Heart right ventricle (tissue), 16 donors: ENCODE data around the gene MAP3K15. TPM values are rescaled to one million over a fixed set of nuclear protein-coding genes. Genes with fewer than 3 reads are reported as not detected.

Experiments
- ATAC-seq, 8 donors: fragments of 200-7000 bp; cut with Tn5 transposase; one replicate each; pipeline ENCODE4 v1.9.1; 2020; ENCODE audit warnings: mild to moderate bottlenecking in 8 of 8, moderate library complexity in 8 of 8, moderate number of reproducible peaks in 1 of 8
- DNase-seq, 2 donors: peaks; one replicate each; pipeline ENCODE4 v3.0.0-alpha.2; 2020
- H3K27ac ChIP-seq, 10 donors: fragments of 200-600 bp; sonication (generic) in 2 of 10; one replicate each; pipeline versions ENCODE4 v1.5.0 to v1.8.0; 2020 to 2022; ENCODE audit warnings: mild to moderate bottlenecking in 3 of 10
- H3K27me3 ChIP-seq, 7 donors: fragments of 200-600 bp; one replicate each; pipeline ENCODE4 v1.8.0; 2021 to 2022; ENCODE audit warnings: mild to moderate bottlenecking in 2 of 7
- H3K36me3 ChIP-seq, 9 donors: fragments of 200-600 bp; sonication (generic) in 1 of 9; one replicate each; pipeline versions ENCODE4 v1.5.0 to v1.8.0; 2020 to 2022; ENCODE audit warnings: mild to moderate bottlenecking in 2 of 9
- H3K4me1 ChIP-seq, 9 donors: fragments of 200-600 bp; sonication (generic) in 1 of 9; one replicate each; pipeline versions ENCODE4 v1.5.0 to v1.8.0; 2020 to 2022; ENCODE audit warnings: mild to moderate bottlenecking in 4 of 9
- H3K4me3 ChIP-seq, 10 donors: fragments of 200-600 bp; sonication (generic) in 2 of 10; one replicate each; pipeline versions ENCODE4 v1.5.0 to v1.8.0; 2020 to 2022; ENCODE audit warnings: mild to moderate bottlenecking in 7 of 10, moderate library complexity in 2 of 10
- H3K9me3 ChIP-seq, 11 donors: fragments of 200-600 bp in 10 of 11; sonication (generic) in 2 of 11; one replicate each; pipeline versions ENCODE4 v1.5.0 to v1.8.0; 2013 to 2022; ENCODE audit warnings: mild to moderate bottlenecking in 2 of 11, control low read depth in 1 of 11, moderate library complexity in 1 of 11
- WGBS, 2 donors: extraction: QIAGEN DNeasy Blood & Tissue Kit; methylation state at CpG; one replicate each; pipeline ENCODE4 v1.1.7; 2013; ENCODE audit warnings: inconsistent platforms in 1 of 2; 5-methylcytosine and 5-hydroxymethylcytosine counted together
- intact Hi-C, 10 donors: fragments of 100-400 bp; cut with DNase I; formaldehyde crosslinking; loops; one replicate each; pipeline versions ENCODE4 v1.11.1 to v1.14.2; 2022
- polyA plus RNA-seq, 2 donors: library from polyadenylated mRNA; stranded (reverse); fragments of 200-250 nt; gene quantifications; one replicate each; pipeline ENCODE4 v1.2.3, GENCODE V29; 2013
- total RNA-seq, 10 donors: library from RNA; stranded (reverse); fragmentation: NEBNext Ultra II Directional in 3 of 10; extraction: Animal tissue kit (Norgen Biotek cat#: 25700) in 3 of 10; gene quantifications; one replicate each; pipeline versions ENCODE4 v1.2.1 to v1.2.4, GENCODE V29; 2021 to 2023
- TF ChIP-seq, protein P1 (sequence below), 9 donors: fragments of 200-600 bp; sonication (generic) in 2 of 9; IDR thresholded peaks; one replicate each; pipeline versions ENCODE4 v1.5.0 to v1.8.0; 2021 to 2022; ENCODE audit warnings: antibody characterized with exemption in 9 of 9, mild to moderate bottlenecking in 5 of 9, moderate library complexity in 1 of 9
- donor health status: Arrhythmogenic right ventricular cardiomyopathy.
- donor health status: ischemic (EF 13 %, LVEDD 7.1; RV severe dilation, severe dysfunction).
- donor health status: healthy with polysubstance abuse.
- donor health status: DM: no; HTN: yes; CAD: no.
- donor health status: DM: no; HTN: no; CAD: no.
- donor health status: ischemic (EF 25% LVEDD 6.9; RV normal size, moderate dysfunction).
- donor health status: ischemic (EF 25% LVEDD 5.7; RV mildly dilated, moderate dysfunction).
- donor health status: healthy.
- donor health status: DM: yes; HTN: yes; CAD: no.
- donor health status: Ischemic cardiomyopathy.
- donor health status: ischemic (EF 35%, LVEDD 5.7; RV mildly dilated, moderate dysfunction).
- donor health status: nonischemic (EF 11% LVEDD 7.7; RV severe dilation, severe dysfunction).
- donor health status: DM: yes; HTN: yes; CAD: no.
- donor health status: PGD.
- donor health status: ischemic (EF 29% LVEDD 5.4; RV normal size, mild dysfunction).
- donor health status: nonischemic (EF 23%, LVEDD 6.1; RV moderate dilation, normal function).

Gene MAP3K15
- total and polyA plus RNA-seq, 12 donors: 0.13 to 0.23 (median 0.22) TPM; not detected in 9

DNA sequence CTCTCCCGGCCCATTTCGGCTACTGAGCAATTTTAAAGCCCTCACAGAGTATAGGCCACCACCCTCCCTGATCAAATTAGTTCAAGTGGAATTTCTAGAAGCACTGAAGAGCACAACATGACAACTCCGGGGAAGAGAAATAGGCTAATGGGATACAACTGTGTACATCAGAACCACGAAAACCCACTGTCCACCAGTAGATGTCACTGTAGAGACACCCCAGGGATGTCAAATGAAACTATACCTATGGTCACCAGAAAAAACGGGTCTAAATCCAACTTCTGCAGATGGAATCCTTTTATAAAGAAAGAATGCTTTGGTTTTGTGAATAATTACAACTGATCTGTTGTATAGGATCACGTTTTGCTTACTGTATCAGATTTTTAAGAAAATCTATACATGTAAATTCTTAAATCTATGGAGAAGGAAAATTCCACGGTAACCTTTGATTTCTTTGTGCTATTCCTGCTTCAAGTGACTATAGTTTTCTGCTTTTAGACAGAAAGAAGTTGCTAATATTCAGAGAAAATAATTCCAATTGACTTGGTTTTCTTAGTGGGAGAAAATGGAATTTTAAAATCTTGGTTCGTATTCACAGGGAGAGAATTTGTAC lies 29.5 kb upstream of the MAP3K15 start:
- Histone ChIP-seq H3K4me1 (peaks cover 0 to 12% (median 0%) of the 10 kb centered on the region in 9 donors), H3K4me3 (no peak overlapping the region), H3K27me3 (no peaks in the 10 kb centered on the region), H3K9me3 (no peaks in the 10 kb centered on the region), H3K36me3 (peaks cover 0 to 68% (median 0%) of the 10 kb centered on the region in 9 donors), H3K27ac (peak overlapping the region in 2 of 10 donors; percentile 28 to 36)
- TF ChIP-seq, protein P1, sequence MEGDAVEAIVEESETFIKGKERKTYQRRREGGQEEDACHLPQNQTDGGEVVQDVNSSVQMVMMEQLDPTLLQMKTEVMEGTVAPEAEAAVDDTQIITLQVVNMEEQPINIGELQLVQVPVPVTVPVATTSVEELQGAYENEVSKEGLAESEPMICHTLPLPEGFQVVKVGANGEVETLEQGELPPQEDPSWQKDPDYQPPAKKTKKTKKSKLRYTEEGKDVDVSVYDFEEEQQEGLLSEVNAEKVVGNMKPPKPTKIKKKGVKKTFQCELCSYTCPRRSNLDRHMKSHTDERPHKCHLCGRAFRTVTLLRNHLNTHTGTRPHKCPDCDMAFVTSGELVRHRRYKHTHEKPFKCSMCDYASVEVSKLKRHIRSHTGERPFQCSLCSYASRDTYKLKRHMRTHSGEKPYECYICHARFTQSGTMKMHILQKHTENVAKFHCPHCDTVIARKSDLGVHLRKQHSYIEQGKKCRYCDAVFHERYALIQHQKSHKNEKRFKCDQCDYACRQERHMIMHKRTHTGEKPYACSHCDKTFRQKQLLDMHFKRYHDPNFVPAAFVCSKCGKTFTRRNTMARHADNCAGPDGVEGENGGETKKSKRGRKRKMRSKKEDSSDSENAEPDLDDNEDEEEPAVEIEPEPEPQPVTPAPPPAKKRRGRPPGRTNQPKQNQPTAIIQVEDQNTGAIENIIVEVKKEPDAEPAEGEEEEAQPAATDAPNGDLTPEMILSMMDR (IDR thresholded peaks at IDR 0.05): peak in 8 of 9 donors; percentile 15 to 86 (median 68)
- peak; percentile 48 to 93 (median 79) for ATAC-seq
- intact Hi-C loops: loop anchor here in 4 of 10 donors (2.0 to 10.0 kb wide), 3 partner anchors 340 to 344 kb away; partner anchors contain the start of gene SH3KBP1 (in 3 of the 4)
- 37 to 43% methylated on average over 8 of the region's 8 CpGs for WGBS, 2 donors
- DNase-seq: peak in 1 of 2 donors; percentile 22

DNA sequence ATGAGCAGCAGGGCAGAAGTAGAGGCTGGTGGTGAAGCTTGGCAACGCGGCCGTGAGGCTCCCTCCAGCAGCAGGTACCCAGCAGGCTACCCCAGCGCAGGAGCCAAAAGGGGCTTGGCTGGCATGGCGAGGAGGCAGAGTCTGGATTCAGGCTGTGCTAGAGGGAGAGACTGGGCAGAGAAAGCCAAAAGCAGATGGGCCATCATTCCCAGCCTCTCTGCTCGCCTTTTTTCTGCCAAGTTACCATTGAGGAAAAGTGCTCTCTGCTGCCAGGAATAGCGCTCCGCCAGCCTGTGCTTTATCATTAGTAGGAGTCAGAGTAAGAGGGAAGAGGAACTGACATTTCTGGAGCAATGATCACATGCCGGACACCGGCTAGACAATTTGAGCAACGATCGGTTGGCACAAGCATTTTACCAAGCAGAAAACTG lies 28.7 kb upstream of the MAP3K15 start:
- H3K9me3 ChIP-seq: no peaks in the 10 kb centered on the region
- H3K27me3 ChIP-seq: no peaks in the 10 kb centered on the region
- TF ChIP-seq, protein P1 (IDR thresholded peaks at IDR 0.05): no peak
- 42 to 69% methylated on average over 9 to 12 of the region's 12 CpGs for WGBS, 2 donors
- H3K4me1 ChIP-seq: peaks cover 0 to 12% (median 0%) of the 10 kb centered on the region in 9 donors
- peak overlapping the region in 2 of 10 donors; percentile 28 to 36 for H3K27ac ChIP-seq
- intact Hi-C loops: loop anchor here in 4 of 10 donors (2.0 to 10.0 kb wide), 3 partner anchors 341 to 345 kb away; partner anchors contain the start of gene SH3KBP1 (in 3 of the 4)
- no peak overlapping the region for H3K4me3 ChIP-seq
- peaks cover 0 to 62% (median 0%) of the 10 kb centered on the region in 9 donors for H3K36me3 ChIP-seq
- ATAC-seq: peak; percentile 46 to 85 (median 74)
- peak; percentile 11 to 23 for DNase-seq

DNA sequence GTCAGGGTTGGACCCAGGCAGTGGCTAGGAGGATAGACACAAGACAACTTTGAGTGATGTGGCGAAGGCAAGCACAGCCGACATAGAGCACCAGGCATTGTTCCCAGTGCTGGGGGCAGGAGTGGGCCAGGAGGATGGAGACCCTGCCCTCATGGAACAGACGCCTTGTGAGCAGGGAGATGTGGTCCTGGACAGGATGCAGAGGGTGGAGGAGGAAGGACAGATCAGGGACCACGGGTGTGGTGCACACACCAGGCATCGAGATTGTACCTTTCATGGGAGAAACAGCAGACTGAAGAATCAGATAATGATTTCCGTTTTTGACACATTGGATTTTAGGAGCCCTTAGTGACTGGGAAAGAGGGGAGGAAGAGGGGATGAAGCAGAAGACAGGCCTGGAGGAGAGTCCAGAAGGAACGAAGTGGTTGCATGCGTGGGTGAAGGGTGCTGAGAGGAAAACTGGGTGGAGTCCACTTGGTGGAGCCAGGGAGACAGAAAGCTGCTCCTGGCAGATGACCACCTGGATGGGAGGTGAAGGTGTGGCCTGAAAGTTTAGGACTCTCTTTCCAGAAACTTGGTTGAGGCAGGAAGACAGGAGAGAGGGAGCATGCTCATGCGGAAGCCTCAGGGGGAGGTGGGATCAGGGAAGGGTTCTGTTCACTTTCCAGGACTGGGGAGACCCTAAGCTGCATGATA lies 27.9 kb upstream of the MAP3K15 start:
- no peak for ATAC-seq
- intact Hi-C loops: loop anchor here in 3 of 10 donors (5.0 to 10.0 kb wide), 2 partner anchors 342 to 344 kb away; partner anchors contain the start of gene SH3KBP1 (in 3 of the 3)

More for the DNA sequence above, 27.9 kb upstream of the MAP3K15 start:
- Histone ChIP-seq H3K27ac (no peak overlapping the region), H3K4me1 (peaks cover 0 to 12% (median 0%) of the 10 kb centered on the region in 9 donors), H3K4me3 (no peak overlapping the region), H3K36me3 (peaks cover 0 to 58% (median 0%) of the 10 kb centered on the region in 9 donors), H3K27me3 (no peaks in the 10 kb centered on the region), H3K9me3 (no peaks in the 10 kb centered on the region)
- TF ChIP-seq, protein P1 (IDR thresholded peaks at IDR 0.05): no peak
- no peak for DNase-seq
- WGBS, 2 donors: 80% methylated on average over 9 of the region's 9 CpGs
